HCT116 (cell line): ENCODE data around the gene SLC44A1.

Source experiments
- TF ChIP-seq, protein P1 (sequence below): IDR thresholded peaks from 2 replicates; pipeline ENCODE4 v1.6.1; 2012
- TF ChIP-seq, protein P2 (sequence below), 3 experiments: fragments of 200-600 bp in 1 of 3; sonication (generic) in 1 of 3; IDR thresholded peaks in 2 of 3; conservative IDR thresholded peaks in 1 of 3; 2 replicates each; pipeline ENCODE4 v1.5.1; 2012 to 2017; ENCODE audit warnings: low read depth in 2 of 3, low read length in 2 of 3, antibody characterized with exemption in 1 of 3, borderline replicate concordance in 1 of 3, control low read depth in 1 of 3, mild to moderate bottlenecking in 1 of 3, mixed read lengths in 1 of 3, mixed run types in 1 of 3, moderate library complexity in 1 of 3; ENCODE audit not compliant: insufficient read depth in 1 of 3

GRCh38 chr9:105375323-105375722 is 130.9 kb downstream of the SLC44A1 start:
- TF ChIP-seq, protein P1, sequence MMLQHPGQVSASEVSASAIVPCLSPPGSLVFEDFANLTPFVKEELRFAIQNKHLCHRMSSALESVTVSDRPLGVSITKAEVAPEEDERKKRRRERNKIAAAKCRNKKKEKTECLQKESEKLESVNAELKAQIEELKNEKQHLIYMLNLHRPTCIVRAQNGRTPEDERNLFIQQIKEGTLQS, result no peak
- TF ChIP-seq, protein P2, sequence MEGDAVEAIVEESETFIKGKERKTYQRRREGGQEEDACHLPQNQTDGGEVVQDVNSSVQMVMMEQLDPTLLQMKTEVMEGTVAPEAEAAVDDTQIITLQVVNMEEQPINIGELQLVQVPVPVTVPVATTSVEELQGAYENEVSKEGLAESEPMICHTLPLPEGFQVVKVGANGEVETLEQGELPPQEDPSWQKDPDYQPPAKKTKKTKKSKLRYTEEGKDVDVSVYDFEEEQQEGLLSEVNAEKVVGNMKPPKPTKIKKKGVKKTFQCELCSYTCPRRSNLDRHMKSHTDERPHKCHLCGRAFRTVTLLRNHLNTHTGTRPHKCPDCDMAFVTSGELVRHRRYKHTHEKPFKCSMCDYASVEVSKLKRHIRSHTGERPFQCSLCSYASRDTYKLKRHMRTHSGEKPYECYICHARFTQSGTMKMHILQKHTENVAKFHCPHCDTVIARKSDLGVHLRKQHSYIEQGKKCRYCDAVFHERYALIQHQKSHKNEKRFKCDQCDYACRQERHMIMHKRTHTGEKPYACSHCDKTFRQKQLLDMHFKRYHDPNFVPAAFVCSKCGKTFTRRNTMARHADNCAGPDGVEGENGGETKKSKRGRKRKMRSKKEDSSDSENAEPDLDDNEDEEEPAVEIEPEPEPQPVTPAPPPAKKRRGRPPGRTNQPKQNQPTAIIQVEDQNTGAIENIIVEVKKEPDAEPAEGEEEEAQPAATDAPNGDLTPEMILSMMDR (IDR thresholded peaks at IDR 0.05 in 2 of 3, conservative IDR thresholded peaks at IDR 0.05 in 1 of 3; ENCODE audit: borderline replicate concordance in 1 of 3, insufficient read depth in 1 of 3, low read depth in 2 of 3, low read length in 2 of 3), result no peak
